IMR-90 (cell line): ENCODE data around the gene PDIA3. TPM values are rescaled to one million over a fixed set of nuclear protein-coding genes. Genes with fewer than 3 reads are reported as not detected.

Source experiments
- ATAC-seq: fragments of 200-7000 bp; cut with Tn5 transposase; 2 replicates; pipeline ENCODE4 v1.9.1; 2020; ENCODE audit warnings: low read depth, mild to moderate bottlenecking, moderate library complexity
- BruUV-seq: library from RNA; stranded (reverse); fragments of 400-500 nt; replicated peaks from 2 replicates; lab custom pipeline; 2021; lab: Mats Ljungman, UMichigan
- CTCF ChIA-PET: fragments of 300-600 bp; formaldehyde crosslinking; extraction: SDS; loops from one replicate; lab custom pipeline; 2021; ENCODE audit warnings: antibody characterized with exemption; lab: Yijun Ruan, JAX
- POLR2A ChIA-PET: fragments of 300-600 bp; sonication (Branson Sonifier 250); formaldehyde crosslinking; loops from one replicate; lab custom pipeline; 2022; ENCODE audit warnings: antibody characterized with exemption; ENCODE audit not compliant: unreplicated experiment; lab: Charles Lee
- DNase-seq: peaks from one replicate; pipeline ENCODE4 v3.0.0; 2013
- H2AFZ ChIP-seq: replicated peaks from 2 replicates; pipeline ENCODE3; 2013; ENCODE audit warnings: low read length, mild to moderate bottlenecking; ENCODE audit not compliant: poor library complexity
- H2AK5ac ChIP-seq: 2 replicates; pipeline ENCODE4 v1.6.1; 2013; ENCODE audit warnings: low read depth, low read length, inconsistent platforms
- H2AK9ac ChIP-seq: replicated peaks from 2 replicates; pipeline ENCODE3; 2013; ENCODE audit warnings: mild to moderate bottlenecking, low read depth, low read length, moderate library complexity; ENCODE audit not compliant: poor library complexity
- H2BK120ac ChIP-seq: 2 replicates; pipeline ENCODE4 v1.6.1; 2013; ENCODE audit warnings: low read depth, low read length, inconsistent platforms
- H2BK15ac ChIP-seq: 3 replicates; pipeline ENCODE4 v1.6.1; 2013; ENCODE audit warnings: low read depth, low read length, inconsistent platforms
- H2BK20ac ChIP-seq: 2 replicates; pipeline ENCODE4 v1.6.1; 2013; ENCODE audit warnings: low read depth, mild to moderate bottlenecking, inconsistent platforms, low read length, moderate library complexity
- H2BK5ac ChIP-seq: 2 replicates; pipeline ENCODE4 v1.6.1; 2013; ENCODE audit warnings: mild to moderate bottlenecking, low read depth, low read length, inconsistent platforms; ENCODE audit not compliant: poor library complexity, severe bottlenecking
- H3K14ac ChIP-seq: replicated peaks from 2 replicates; pipeline ENCODE4 v1.6.1; 2013; ENCODE audit warnings: low read depth, low read length, inconsistent platforms
- H3K18ac ChIP-seq: 2 replicates; pipeline ENCODE4 v1.6.1; 2013; ENCODE audit warnings: low read depth, low read length, control low read depth
- H3K23ac ChIP-seq: 2 replicates; pipeline ENCODE4 v1.6.1; 2013; ENCODE audit warnings: low read depth, low read length, inconsistent platforms
- H3K27ac ChIP-seq: 2 replicates; pipeline ENCODE4 v1.5.1; 2013; ENCODE audit warnings: mild to moderate bottlenecking, control low read depth, low read length; ENCODE audit not compliant: insufficient read depth
- H3K27me3 ChIP-seq: 2 replicates; pipeline ENCODE4 v1.6.1; 2013; ENCODE audit warnings: low read length; ENCODE audit not compliant: control insufficient read depth, insufficient read depth
- H3K36me3 ChIP-seq: 2 replicates; pipeline ENCODE4 v1.6.1; 2013; ENCODE audit warnings: low read length, mixed read lengths; ENCODE audit not compliant: control insufficient read depth, insufficient read depth
- H3K4ac ChIP-seq: 2 replicates; pipeline ENCODE4 v1.6.1; 2013; ENCODE audit warnings: low read depth, low read length, inconsistent platforms
- H3K4me1 ChIP-seq: 2 replicates; pipeline ENCODE4 v1.6.1; 2013; ENCODE audit warnings: low read length, mixed read lengths; ENCODE audit not compliant: control insufficient read depth, insufficient read depth
- H3K4me2 ChIP-seq: 2 replicates; pipeline ENCODE4 v1.6.1; 2013; ENCODE audit warnings: low read depth, mild to moderate bottlenecking, control low read depth, low read length, moderate library complexity
- H3K4me3 ChIP-seq: 2 replicates; pipeline ENCODE4 v1.5.1; 2013; ENCODE audit warnings: low read depth, mild to moderate bottlenecking, control low read depth, low read length, moderate library complexity; ENCODE audit not compliant: insufficient read depth
- H3K56ac ChIP-seq: 2 replicates; pipeline ENCODE4 v1.6.1; 2013; ENCODE audit warnings: low read length, inconsistent platforms; ENCODE audit not compliant: insufficient read depth; ENCODE audit errors: extremely low read depth
- H3K79me1 ChIP-seq, 2 experiments: 2 replicates each; pipeline ENCODE4 v1.6.1; 2013; ENCODE audit warnings: low read length in 2 of 2, inconsistent platforms in 1 of 2, low read depth in 1 of 2
- H3K9ac ChIP-seq: 2 replicates; pipeline ENCODE4 v1.6.1; 2013; ENCODE audit warnings: low read depth, low read length, control low read depth
- H3K9me1 ChIP-seq: 2 replicates; pipeline ENCODE4 v1.6.1; 2013; ENCODE audit warnings: low read length, inconsistent platforms; ENCODE audit not compliant: insufficient read depth
- H3K9me3 ChIP-seq: 2 replicates; pipeline ENCODE4 v1.6.1; 2013; ENCODE audit warnings: low read length; ENCODE audit not compliant: control insufficient read depth, insufficient read depth
- H4K20me1 ChIP-seq: 2 replicates; pipeline ENCODE4 v1.6.1; 2013; ENCODE audit warnings: low read length, inconsistent platforms; ENCODE audit not compliant: insufficient read depth
- H4K5ac ChIP-seq: 2 replicates; pipeline ENCODE4 v1.6.1; 2013; ENCODE audit warnings: mild to moderate bottlenecking, low read depth, low read length, control low read depth
- H4K8ac ChIP-seq, 2 experiments: 2 replicates each; pipeline ENCODE4 v1.6.1; 2013; ENCODE audit warnings: low read depth in 2 of 2, low read length in 2 of 2, control low read depth in 1 of 2, inconsistent platforms in 1 of 2
- H4K91ac ChIP-seq: 2 replicates; pipeline ENCODE4 v1.6.1; 2013; ENCODE audit warnings: low read depth, low read length, inconsistent platforms; ENCODE audit not compliant: insufficient read depth
- CEBPB ChIP-seq: IDR thresholded peaks from 2 replicates; pipeline ENCODE4 v1.6.1; 2012; ENCODE audit warnings: low read depth, low read length, improper control_type of control experiment
- CHD1 ChIP-seq: IDR thresholded peaks from 2 replicates; pipeline ENCODE4 v1.6.1; 2012; ENCODE audit warnings: low read depth, low read length, improper control_type of control experiment
- CTCF ChIP-seq: conservative IDR thresholded peaks from 2 replicates; pipeline ENCODE4 v1.5.1; 2012; ENCODE audit warnings: mild to moderate bottlenecking, low read depth, low read length, improper control_type of control experiment
- FOS ChIP-seq: fragments of 150-350 bp; IDR thresholded peaks from 2 replicates; pipeline ENCODE4 v1.6.1; 2016; ENCODE audit warnings: low read depth, low read length
- MAFK ChIP-seq: IDR thresholded peaks from 2 replicates; pipeline ENCODE4 v1.6.1; 2012; ENCODE audit warnings: low read depth, low read length, improper control_type of control experiment
- MAZ ChIP-seq: IDR thresholded peaks from 2 replicates; pipeline ENCODE4 v1.6.1; 2012; ENCODE audit warnings: low read depth, mild to moderate bottlenecking, low read length, improper control_type of control experiment, moderate library complexity, borderline replicate concordance
- NFE2L2 ChIP-seq: fragments of 150-350 bp; IDR thresholded peaks from 2 replicates; pipeline ENCODE4 v1.6.1; 2016; ENCODE audit warnings: low read depth, mild to moderate bottlenecking, low read length
- POLR2A ChIP-seq: IDR thresholded peaks from 2 replicates; pipeline ENCODE4 v1.6.1; 2012; ENCODE audit warnings: mild to moderate bottlenecking, low read depth, low read length
- RAD21 ChIP-seq: IDR thresholded peaks from 2 replicates; pipeline ENCODE4 v1.6.1; 2012; ENCODE audit warnings: low read length, improper control_type of control experiment
- RFX5 ChIP-seq: IDR thresholded peaks from 2 replicates; pipeline ENCODE4 v1.8.0; 2012; ENCODE audit warnings: low read depth, mild to moderate bottlenecking, low read length, moderate library complexity
- SMC3 ChIP-seq: fragments of 150-350 bp; IDR thresholded peaks from 2 replicates; pipeline ENCODE4 v1.6.1; 2016; ENCODE audit warnings: low read depth, mild to moderate bottlenecking, antibody characterized with exemption, low read length, moderate library complexity
- USF2 ChIP-seq: fragments of 150-350 bp; IDR thresholded peaks from 2 replicates; pipeline ENCODE4 v1.6.1; 2017; ENCODE audit warnings: mild to moderate bottlenecking, antibody characterized with exemption, low read length, low read depth
- WGBS, 2 experiments: methylation state at CpG; one replicate each; pipeline versions ENCODE4 v1.1.5 to v1.1.7; 2013; ENCODE audit warnings: missing lambda C conversion rate in 2 of 2; ENCODE audit not compliant: insufficient read length in 1 of 2; ENCODE audit errors: extremely low coverage in 2 of 2; 5-methylcytosine and 5-hydroxymethylcytosine counted together
- dilution Hi-C: fragments of 300-500 bp; cut with HindIII; formaldehyde crosslinking; loops from one replicate; pipeline ENCODE4 v1.14.3; 2018; ENCODE audit warnings: low sequenced_read_pairs; ENCODE audit not compliant: unreplicated experiment
- in situ Hi-C: fragments of 300-500 bp; cut with MboI; formaldehyde crosslinking; loops from 3 replicates; pipeline ENCODE4 v1.14.3; 2019; ENCODE audit warnings: low sequenced_read_pairs, inconsistent platforms, mixed read lengths
- intact Hi-C: fragments of 100-400 bp; cut with micrococcal nuclease; formaldehyde crosslinking; loops from 2 replicates; pipeline ENCODE4 v1.10.0; 2022
- polyA plus RNA-seq, 3 experiments: library from polyadenylated mRNA; depleted of rRNA; stranded (reverse); fragments of >200 nt; gene quantifications; 2 replicates each; pipeline ENCODE4 v1.2.3, GENCODE V29; 2012; ENCODE audit warnings: low replicate concordance in 1 of 3
- total RNA-seq: library from RNA; depleted of rRNA; stranded (reverse); fragments of >200 nt; gene quantifications from 2 replicates; pipeline ENCODE4 v1.2.3, GENCODE V29; 2012
- TF ChIP-seq, protein P1 (sequence below): fragments of 150-350 bp; IDR thresholded peaks from 2 replicates; pipeline ENCODE4 v1.6.1; 2016; ENCODE audit warnings: low read depth, mild to moderate bottlenecking, low read length, moderate library complexity, borderline replicate concordance

Gene PDIA3
- total and polyA plus RNA-seq, 2 of the 4 experiments (the other 2 are of a cell fraction), result 103 to 396 TPM

DNA sequence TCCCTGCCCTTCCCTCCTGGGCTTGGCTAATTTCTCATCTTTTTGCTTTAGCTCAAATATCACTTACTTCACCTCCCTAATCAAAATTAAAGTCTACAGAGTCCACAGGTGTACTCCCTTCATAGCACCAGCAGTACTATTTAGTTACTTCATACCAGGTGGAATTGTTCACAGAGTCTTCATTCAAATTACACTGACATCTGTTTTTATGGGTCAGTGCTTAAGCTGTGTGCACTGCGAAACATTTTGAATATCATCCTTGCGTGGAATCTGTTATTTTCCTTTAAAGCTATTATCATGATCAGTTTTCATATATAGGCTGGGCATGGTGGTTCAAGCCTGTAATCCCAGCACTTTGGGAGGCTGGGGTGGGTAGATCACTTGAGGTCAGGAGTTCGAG is 43.2 kb downstream of the PDIA3 start:
- no peak overlapping the region for H2BK120ac ChIP-seq
- no peak overlapping the region for H3K27ac ChIP-seq
- no peak overlapping the region for H3K9ac ChIP-seq
- in situ Hi-C loops (no loop called here), intact Hi-C loops (no loop called here), dilution Hi-C loops (no loop called here)
- no peak overlapping the region for H2BK5ac ChIP-seq
- no peak overlapping the region for H3K4me2 ChIP-seq
- no peak overlapping the region for H2BK15ac ChIP-seq
- peaks cover 9% of the 10 kb centered on the region for H3K4me1 ChIP-seq
- no TSS peak for BruUV-seq
- peaks cover 11 to 20% of the 10 kb centered on the region in 2 experiments; a peak in 3 of 4 replicates for H3K79me1 ChIP-seq
- TF ChIP-seq FOS (no peak), RAD21 (no peak), USF2 (no peak), POLR2A (no peak), NFE2L2 (no peak), CHD1 (no peak), MAFK (no peak), RFX5 (no peak), CEBPB (no peak), CTCF (no peak), SMC3 (no peak), MAZ (no peak)
- TF ChIP-seq, protein P1, sequence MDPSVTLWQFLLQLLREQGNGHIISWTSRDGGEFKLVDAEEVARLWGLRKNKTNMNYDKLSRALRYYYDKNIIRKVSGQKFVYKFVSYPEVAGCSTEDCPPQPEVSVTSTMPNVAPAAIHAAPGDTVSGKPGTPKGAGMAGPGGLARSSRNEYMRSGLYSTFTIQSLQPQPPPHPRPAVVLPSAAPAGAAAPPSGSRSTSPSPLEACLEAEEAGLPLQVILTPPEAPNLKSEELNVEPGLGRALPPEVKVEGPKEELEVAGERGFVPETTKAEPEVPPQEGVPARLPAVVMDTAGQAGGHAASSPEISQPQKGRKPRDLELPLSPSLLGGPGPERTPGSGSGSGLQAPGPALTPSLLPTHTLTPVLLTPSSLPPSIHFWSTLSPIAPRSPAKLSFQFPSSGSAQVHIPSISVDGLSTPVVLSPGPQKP, result no peak
- H3K4ac ChIP-seq, result no peak overlapping the region
- H4K20me1 ChIP-seq, result peaks cover 15% of the 10 kb centered on the region
- no CpG with 5 or more reads among the region's 3 CpGs for WGBS, 2 experiments
- H3K9me1 ChIP-seq, result peaks cover 10% of the 10 kb centered on the region
- H3K9me3 ChIP-seq, result no peaks in the 10 kb centered on the region
- ChIA-PET CTCF (interaction anchor here (0.6 to 0.8 kb wide), 2 partner anchors 8 to 12 kb away, joined by 4 to 7 read pairs; partner anchors contain the start of gene ELL3), POLR2A (no interaction called here)
- no peak overlapping the region for H2AK5ac ChIP-seq
- ATAC-seq (no peak), DNase-seq (no peak)
- no peak overlapping the region for H3K4me3 ChIP-seq
- no peak overlapping the region for H2AK9ac ChIP-seq
- no peak overlapping the region for H3K23ac ChIP-seq
- no peaks in the 10 kb centered on the region for H3K27me3 ChIP-seq
- H3K18ac ChIP-seq, result no peak overlapping the region
- peaks cover 15% of the 10 kb centered on the region for H3K36me3 ChIP-seq
- no peak overlapping the region for H2BK20ac ChIP-seq
- H3K56ac ChIP-seq, result no peak overlapping the region
- no peak overlapping the region for H4K5ac ChIP-seq
- H4K91ac ChIP-seq, result no peak overlapping the region
- H2AFZ ChIP-seq, result no peak overlapping the region
- no peak overlapping the region for H4K8ac ChIP-seq
- H3K14ac ChIP-seq, result no peak overlapping the region
